Activated CD8-positive, alpha-beta memory T cell treated with anti-CD3 and anti-CD28 coated beads, Interleukin-2, amount 50 U/mL, for 4 hours (primary cell): Measurements from ENCODE around the gene RBMS1.

Experiments used
- DNase-seq: peaks from one replicate; pipeline ENCODE4 v3.0.0-alpha.2; 2020

Gene RBMS1, protein sequence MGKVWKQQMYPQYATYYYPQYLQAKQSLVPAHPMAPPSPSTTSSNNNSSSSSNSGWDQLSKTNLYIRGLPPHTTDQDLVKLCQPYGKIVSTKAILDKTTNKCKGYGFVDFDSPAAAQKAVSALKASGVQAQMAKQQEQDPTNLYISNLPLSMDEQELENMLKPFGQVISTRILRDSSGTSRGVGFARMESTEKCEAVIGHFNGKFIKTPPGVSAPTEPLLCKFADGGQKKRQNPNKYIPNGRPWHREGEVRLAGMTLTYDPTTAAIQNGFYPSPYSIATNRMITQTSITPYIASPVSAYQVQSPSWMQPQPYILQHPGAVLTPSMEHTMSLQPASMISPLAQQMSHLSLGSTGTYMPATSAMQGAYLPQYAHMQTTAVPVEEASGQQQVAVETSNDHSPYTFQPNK

DNA sequence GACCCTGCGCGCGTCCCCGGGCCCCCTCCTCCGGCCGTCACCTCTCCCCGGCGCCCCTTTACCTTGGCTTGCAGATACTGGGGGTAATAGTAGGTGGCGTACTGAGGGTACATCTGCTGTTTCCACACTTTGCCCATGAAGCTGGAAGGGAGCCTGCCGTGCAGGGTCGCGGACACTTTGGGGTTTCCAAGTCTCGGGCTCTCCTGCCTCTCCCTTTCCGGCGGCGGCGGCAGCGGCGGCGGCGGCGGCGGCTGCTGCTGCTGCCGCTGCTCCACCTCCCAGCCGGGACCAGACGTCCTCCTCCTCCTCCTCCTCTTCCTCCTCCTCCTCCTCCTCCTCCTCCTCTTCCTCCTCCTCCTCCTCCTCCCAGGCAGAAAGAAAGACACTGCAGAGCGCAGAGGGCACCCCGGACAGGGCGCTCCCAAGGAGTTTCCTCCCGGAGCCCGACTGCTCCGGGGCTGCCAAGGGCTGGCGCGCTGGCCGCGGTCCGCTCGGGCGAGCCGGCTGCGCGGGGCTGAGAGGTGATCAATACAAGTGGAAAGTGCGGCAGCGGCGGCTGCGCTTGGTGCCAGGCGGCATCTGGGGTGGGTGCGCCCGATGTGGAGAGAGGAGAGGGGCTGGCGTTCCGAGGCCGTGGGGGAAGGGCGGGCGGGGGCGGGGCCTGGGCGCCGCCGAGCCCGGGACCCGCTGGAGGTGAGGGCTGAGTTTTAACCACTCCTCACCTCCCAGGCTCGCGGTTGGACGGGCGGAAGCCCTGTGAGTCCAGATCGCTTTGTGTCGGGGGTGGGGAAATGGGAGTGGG lies at the start of gene RBMS1:
Gene RBMS1 (minus strand): TSS at position 581 of the 802 bp plus-strand sequence. CDS start 444 bp downstream, at position 137.
- peak; percentile 56 for DNase-seq

- DNase-seq, result no peak
These were observed 48.1 kb upstream of the RBMS1 start for GRCh38 chr2:160541745-160542144.

DNA sequence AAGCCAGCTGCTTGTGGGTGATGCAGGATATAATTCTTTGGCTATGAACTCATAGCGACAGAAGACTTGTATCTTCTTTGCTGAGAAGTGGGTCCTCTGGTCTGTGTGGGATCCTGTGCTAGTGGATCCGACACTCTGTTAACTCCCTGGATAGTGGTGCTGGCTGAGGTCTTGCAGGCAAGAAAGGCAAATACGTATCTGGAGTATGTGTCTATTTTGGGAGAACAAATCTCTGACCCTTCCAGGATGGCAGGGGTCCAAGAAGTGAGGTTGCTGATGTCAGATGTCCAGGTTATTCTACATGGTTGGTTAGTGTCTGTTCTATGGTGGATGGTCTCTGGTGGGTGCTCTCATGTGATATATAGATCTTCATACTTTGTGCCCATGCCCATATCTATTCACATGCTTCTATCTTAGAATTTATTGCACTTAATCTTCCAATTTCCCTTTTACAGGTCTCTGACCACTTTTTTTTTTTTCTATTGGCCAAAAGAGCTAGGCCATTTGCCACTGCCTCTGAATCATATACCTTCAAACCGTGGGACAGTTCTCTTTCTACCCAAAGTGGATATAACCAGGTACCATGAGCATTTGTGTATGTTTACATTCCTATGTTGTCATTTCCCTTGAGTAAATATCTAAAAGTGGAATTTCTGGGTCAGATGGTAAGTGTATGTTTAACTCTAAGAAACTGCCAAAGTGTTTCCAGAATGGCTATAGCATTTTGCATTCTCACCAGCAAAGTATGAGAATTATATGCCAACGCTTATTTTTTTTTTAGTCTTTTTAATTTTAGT lies 45.1 kb upstream of the RBMS1 start:
- DNase-seq, result no peak

GRCh38 chr2:160538115-160538514 lies 44.5 kb upstream of the RBMS1 start:
- DNase-seq, result no peak

DNA sequence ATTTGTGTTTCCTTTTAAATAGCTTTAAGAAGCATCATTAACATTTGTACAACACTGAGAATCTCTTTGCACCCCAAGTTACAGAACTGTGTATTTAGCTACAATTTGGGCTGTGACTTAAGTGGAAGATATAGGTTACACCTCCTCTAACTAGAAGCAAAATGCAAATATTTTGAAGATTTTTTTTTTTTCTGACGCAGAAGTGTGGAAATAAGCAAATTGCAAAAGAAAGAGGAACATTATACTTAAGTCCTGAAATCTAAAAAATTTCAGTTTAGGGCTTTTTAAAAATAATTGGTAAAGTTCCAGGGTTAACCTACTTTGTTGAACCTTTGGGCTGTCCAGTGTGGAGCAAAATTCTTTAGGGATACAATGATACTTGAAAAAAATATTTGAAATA lies 41.4 kb upstream of the RBMS1 start:
- no peak for DNase-seq

GRCh38 chr2:160534249-160534648 lies 40.6 kb upstream of the RBMS1 start:
- no peak for DNase-seq

- DNase-seq, result no peak
These were observed 39.9 kb upstream of the RBMS1 start for GRCh38 chr2:160533482-160533881.

DNA sequence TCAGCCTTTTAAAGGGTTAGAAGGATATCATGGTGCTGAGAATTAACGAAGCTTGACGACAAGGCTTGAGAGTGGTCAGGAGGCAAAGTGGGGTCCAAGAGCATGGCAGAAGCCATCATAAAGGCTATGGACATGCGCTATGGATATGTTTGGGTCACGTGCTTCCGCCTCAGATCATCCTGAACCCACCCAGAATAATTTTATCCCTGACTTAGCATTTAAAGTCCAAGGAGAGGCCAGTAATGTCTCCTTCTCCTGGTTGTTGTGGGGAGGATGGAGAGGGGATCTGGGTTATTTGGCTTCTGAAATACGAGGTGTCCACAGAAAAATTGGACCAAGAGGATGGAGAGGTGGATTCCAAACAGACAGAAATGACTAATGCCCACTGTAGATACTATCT lies 38.8 kb upstream of the RBMS1 start:
- DNase-seq, result no peak

DNA sequence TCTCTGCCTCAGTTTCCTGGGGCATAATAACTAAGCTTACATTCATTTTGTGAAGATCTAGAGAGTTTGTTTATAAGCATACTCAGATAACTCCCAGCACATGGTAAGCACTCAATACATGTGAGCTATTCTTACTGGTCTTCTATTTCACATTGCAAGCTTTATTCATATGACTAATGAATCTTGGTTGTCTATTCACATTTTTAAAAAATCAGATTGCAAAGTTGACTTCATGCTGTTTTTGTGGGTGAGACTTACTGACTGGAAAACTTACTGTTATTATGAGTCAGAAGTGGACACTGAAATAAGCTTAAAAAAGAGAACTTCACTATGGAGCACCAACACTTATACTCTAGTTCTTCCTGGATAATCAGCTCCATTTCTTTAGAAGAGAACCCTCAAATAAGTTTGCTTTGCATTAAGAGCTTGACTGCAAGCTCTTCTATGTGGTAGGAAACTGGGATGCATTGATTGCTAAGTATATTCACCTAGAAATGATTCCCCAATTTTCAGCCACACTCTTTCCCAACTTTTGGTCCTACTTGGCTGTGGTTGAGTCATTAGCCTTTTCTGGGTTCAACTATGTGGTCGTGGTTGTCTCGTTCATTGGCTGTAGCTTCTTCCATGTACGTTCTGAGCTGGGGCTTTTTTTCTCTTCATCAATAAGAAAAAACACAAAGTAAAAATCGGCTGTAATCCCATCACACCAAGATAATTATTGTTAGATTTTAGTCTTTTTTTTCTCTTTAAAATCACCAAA lies 29.5 kb upstream of the RBMS1 start:
- DNase-seq, result no peak

- DNase-seq, result no peak
These were observed 24.1 kb upstream of the RBMS1 start for GRCh38 chr2:160517731-160518130.

- DNase-seq, result no peak
These were observed 23.1 kb upstream of the RBMS1 start for GRCh38 chr2:160516547-160517365.

GRCh38 chr2:160515120-160515519 lies 21.5 kb upstream of the RBMS1 start:
- no peak for DNase-seq

GRCh38 chr2:160513120-160513519 lies 19.5 kb upstream of the RBMS1 start:
- no peak for DNase-seq

GRCh38 chr2:160512491-160512890 lies 18.9 kb upstream of the RBMS1 start:
- no peak for DNase-seq

DNA sequence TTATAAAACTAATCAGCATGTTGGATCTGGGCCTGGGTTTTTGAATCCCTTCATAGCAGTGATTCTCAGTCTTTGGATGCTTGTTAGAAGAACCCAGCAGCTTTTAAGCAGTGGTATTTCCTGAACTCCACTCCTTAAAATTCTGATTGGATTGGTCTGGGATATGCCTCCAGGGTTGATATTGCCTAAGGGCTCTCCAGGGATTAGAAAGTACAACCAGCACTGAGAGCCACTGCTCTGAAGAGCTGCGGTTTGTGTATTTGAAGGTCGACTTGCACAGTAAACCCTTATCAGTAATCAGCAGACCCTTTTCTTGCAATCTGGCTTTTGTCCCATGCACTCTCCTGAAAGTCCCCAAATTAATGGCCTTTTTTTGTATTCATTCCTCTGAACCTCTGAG lies 17.0 kb upstream of the RBMS1 start:
- no peak for DNase-seq

DNA sequence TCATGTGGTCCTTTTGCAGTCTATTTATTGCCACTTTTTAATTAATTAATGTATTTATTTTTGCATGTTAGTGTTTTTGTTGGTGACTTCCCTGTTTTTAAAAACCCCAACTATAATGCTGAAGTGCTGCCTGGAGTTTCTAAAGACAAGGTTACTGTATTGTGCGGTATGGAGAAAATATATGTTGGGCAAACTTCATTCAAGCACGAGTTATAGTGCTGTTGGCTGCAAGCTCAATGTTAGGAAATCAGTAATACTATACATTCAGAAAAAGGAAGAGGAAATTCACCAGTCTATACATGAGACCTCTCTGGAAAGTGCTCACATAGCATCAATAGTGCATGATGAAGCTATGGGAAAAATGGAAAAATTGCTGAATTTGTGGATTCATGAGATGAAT lies 15.4 kb upstream of the RBMS1 start:
- no peak for DNase-seq

- no peak for DNase-seq
These were observed 13.9 kb upstream of the RBMS1 start for GRCh38 chr2:160507464-160507863.

GRCh38 chr2:160507046-160507407 lies 13.4 kb upstream of the RBMS1 start:
- DNase-seq, result no peak

GRCh38 chr2:160506371-160507045 lies 12.9 kb upstream of the RBMS1 start:
- DNase-seq, result no peak

- no peak for DNase-seq
These were observed 11.6 kb upstream of the RBMS1 start for GRCh38 chr2:160505256-160505655.

- no peak for DNase-seq
These were observed 8.9 kb upstream of the RBMS1 start for GRCh38 chr2:160502478-160502877.
